Measurements from ENCODE around the gene P3H4. TPM values are rescaled to one million over a fixed set of nuclear protein-coding genes. Genes with fewer than 3 reads are reported as not detected.

P3H4 gene
- total RNA-seq, 1 donor from 2014 or later: 31.8 TPM

DNA sequence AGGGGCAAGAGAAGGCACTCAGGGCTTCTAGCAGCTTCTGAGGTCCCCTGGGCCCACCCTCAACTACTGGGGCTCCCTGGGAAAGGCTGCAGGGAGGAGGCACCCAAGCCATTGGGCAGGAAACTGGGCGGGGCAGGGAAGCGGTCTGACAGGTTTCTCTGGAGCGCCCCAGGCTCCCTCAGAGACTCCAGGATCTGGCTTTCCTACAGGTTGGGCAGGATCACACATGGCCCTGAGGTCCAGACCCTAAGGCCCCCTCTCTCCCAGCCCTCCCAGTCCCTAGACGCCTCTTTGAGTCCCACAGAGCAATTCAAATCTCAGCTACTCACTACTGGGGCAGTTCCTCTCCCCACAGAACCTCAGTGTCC lies 39.5 kb downstream of the P3H4 start:
- Histone ChIP-seq H3K36me3 (ENCODE audit: control insufficient read depth in 3 of 3, insufficient read depth in 3 of 3, low read length in 3 of 3) (peaks cover 34 to 41% (median 40%) of the 10 kb centered on the region in 3 donors), H3K27ac (ENCODE audit: low read depth, low read length) (no peak overlapping the region), H3K4me1 (ENCODE audit: control insufficient read depth in 3 of 3, insufficient read depth in 3 of 3, low read length in 3 of 3) (peaks cover 43 to 47% (median 43%) of the 10 kb centered on the region in 3 donors), H3K27me3 (ENCODE audit: control insufficient read depth in 3 of 3, insufficient read depth in 3 of 3, low read length in 3 of 3) (no peaks in the 10 kb centered on the region), H3K9ac (ENCODE audit: low read depth in 1 of 3, low read length in 3 of 3) (no peak overlapping the region), H3K4me3 (ENCODE audit: low read length in 3 of 3) (no peak overlapping the region), H3K9me3 (ENCODE audit: control insufficient read depth in 3 of 3, low read length in 3 of 3) (no peaks in the 10 kb centered on the region)

DNA sequence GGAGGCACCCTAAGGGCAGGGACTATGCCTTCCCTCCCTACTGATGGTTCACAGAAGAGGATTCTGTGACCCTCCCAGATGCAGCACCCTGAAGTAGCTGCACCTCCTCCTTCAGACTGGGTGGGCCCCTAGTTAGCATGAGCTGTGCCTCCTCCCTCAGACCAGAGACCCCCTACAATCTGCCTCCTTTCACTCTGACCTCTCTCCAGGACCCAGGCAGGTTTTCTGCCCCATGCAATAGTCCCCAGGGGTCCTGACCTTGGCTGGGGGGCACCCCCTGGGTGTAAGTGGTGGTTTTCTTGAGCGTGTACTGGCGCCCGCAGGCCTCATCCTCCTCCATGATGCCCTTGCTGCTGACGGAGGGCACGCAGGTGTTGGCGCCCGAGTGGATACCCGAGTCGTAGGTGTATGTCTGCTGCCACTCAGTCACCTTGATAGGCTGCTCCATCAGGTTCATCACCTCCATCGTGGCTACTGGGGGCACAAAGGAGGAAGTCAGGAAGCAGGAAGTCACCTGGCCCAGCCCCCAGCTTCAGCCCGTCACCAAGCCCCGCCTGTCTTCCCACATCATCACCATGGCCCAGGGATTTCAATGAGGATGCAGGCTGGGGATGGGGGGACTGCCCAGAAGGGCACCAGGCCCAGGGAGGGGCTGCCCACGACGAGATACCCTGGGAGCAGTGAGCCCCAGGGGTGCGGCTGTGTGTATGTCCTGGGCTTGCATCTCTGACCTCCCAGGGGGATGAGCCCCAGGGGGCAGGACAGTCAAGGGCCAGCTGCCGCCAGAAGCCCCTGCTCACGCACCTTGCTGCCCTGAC lies 40.2 kb downstream of the P3H4 start:
- Histone ChIP-seq H3K36me3 (ENCODE audit: control insufficient read depth in 3 of 3, insufficient read depth in 3 of 3, low read length in 3 of 3) (peaks cover 35 to 44% (median 43%) of the 10 kb centered on the region in 3 donors), H3K4me3 (ENCODE audit: low read length in 3 of 3) (no peak overlapping the region), H3K27me3 (ENCODE audit: control insufficient read depth in 3 of 3, insufficient read depth in 3 of 3, low read length in 3 of 3) (no peaks in the 10 kb centered on the region), H3K9me3 (ENCODE audit: control insufficient read depth in 3 of 3, low read length in 3 of 3) (no peaks in the 10 kb centered on the region), H3K4me1 (ENCODE audit: control insufficient read depth in 3 of 3, insufficient read depth in 3 of 3, low read length in 3 of 3) (peaks cover 37 to 41% (median 38%) of the 10 kb centered on the region in 3 donors), H3K27ac (ENCODE audit: low read depth, low read length) (no peak overlapping the region), H3K9ac (ENCODE audit: low read depth in 1 of 3, low read length in 3 of 3) (no peak overlapping the region)

GRCh38 chr17:41769985-41770384 lies 41.8 kb downstream of the P3H4 start:
- Histone ChIP-seq H3K27ac (ENCODE audit: low read depth, low read length) (no peak overlapping the region), H3K36me3 (ENCODE audit: control insufficient read depth in 3 of 3, insufficient read depth in 3 of 3, low read length in 3 of 3) (peaks cover 46 to 56% (median 46%) of the 10 kb centered on the region in 3 donors)

DNA sequence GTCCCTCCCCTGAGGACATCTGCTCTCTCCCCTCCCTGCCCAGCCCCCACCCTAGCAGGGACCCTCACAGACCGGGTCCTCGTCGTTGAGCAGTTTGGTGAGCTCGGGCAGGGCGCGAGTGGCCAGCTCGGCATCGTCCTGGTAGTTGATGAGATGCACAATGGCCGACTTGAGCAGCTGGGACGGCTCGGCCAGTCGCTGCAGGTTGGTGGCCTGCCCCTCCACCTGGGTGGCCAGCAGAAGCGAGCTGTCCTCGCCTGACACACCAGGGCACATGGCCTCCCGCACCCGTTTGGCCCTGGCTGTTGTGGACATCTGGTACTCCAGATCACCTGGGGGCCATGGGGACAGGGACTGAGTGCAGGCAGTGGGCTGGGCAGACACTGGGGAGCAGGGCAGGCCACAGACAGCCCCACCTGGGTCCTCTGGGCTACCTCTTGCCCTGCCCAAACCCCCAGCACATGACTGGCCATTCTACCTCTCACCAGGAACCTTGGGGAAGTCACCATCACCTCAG lies 42.3 kb downstream of the P3H4 start:
- peaks cover 51 to 62% (median 52%) of the 10 kb centered on the region in 3 donors for H3K36me3 ChIP-seq (ENCODE audit: control insufficient read depth in 3 of 3, insufficient read depth in 3 of 3, low read length in 3 of 3)
- no peaks in the 10 kb centered on the region for H3K9me3 ChIP-seq (ENCODE audit: control insufficient read depth in 3 of 3, low read length in 3 of 3)
- H3K9ac ChIP-seq (ENCODE audit: low read depth in 1 of 3, low read length in 3 of 3): peak overlapping the region in 1 of 3 donors; percentile 20

More at GRCh38 chr17:41769985-41770384, 41.8 kb downstream of the P3H4 start:
- Histone ChIP-seq H3K9me3 (ENCODE audit: control insufficient read depth in 3 of 3, low read length in 3 of 3) (no peaks in the 10 kb centered on the region), H3K4me1 (ENCODE audit: control insufficient read depth in 3 of 3, insufficient read depth in 3 of 3, low read length in 3 of 3) (peaks cover 21 to 24% (median 22%) of the 10 kb centered on the region in 3 donors), H3K27me3 (ENCODE audit: control insufficient read depth in 3 of 3, insufficient read depth in 3 of 3, low read length in 3 of 3) (no peaks in the 10 kb centered on the region), H3K9ac (ENCODE audit: low read depth in 1 of 3, low read length in 3 of 3) (peak overlapping the region in 1 of 3 donors; percentile 20), H3K4me3 (ENCODE audit: low read length in 3 of 3) (no peak overlapping the region)

DNA sequence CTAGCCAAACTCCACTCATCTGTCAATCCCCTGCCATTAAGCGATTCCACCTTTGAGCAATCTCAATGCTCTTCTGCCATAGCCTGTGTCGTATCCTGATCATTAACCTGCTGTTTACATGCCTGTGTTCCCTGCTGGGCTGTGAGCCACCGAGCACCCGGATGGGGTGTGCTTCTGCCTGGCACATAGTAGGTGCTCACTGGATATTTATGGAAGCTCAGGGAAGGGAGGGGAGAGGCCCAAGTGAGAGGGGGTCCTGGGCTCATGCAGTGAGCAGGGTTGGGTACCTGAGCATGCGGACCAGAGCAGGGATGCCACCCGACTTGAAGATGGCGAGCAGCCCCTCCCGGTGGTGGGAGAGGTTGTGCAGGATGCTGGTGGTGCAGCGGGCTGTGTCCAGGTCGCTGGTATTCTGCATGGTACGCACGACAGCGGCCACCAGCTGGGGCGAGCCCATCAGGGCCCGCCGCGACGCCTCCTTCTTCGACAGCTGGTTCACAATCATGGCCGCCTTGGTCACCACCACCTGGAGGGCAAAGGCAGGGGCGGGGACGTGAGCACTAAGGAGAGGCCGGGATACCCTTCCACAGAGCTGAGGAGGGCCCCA lies 43.0 kb downstream of the P3H4 start:
- Histone ChIP-seq H3K9ac (ENCODE audit: low read depth in 1 of 3, low read length in 3 of 3) (no peak overlapping the region), H3K27ac (ENCODE audit: low read depth, low read length) (no peak overlapping the region), H3K4me1 (ENCODE audit: control insufficient read depth in 3 of 3, insufficient read depth in 3 of 3, low read length in 3 of 3) (peaks cover 13 to 14% (median 13%) of the 10 kb centered on the region in 3 donors), H3K4me3 (ENCODE audit: low read length in 3 of 3) (no peak overlapping the region), H3K36me3 (ENCODE audit: control insufficient read depth in 3 of 3, insufficient read depth in 3 of 3, low read length in 3 of 3) (peaks cover 53 to 65% (median 55%) of the 10 kb centered on the region in 3 donors), H3K27me3 (ENCODE audit: control insufficient read depth in 3 of 3, insufficient read depth in 3 of 3, low read length in 3 of 3) (no peaks in the 10 kb centered on the region), H3K9me3 (ENCODE audit: control insufficient read depth in 3 of 3, low read length in 3 of 3) (no peaks in the 10 kb centered on the region)

More for the DNA sequence above, 42.3 kb downstream of the P3H4 start:
- Histone ChIP-seq H3K4me3 (ENCODE audit: low read length in 3 of 3) (no peak overlapping the region), H3K4me1 (ENCODE audit: control insufficient read depth in 3 of 3, insufficient read depth in 3 of 3, low read length in 3 of 3) (peaks cover 15 to 20% (median 18%) of the 10 kb centered on the region in 3 donors), H3K27me3 (ENCODE audit: control insufficient read depth in 3 of 3, insufficient read depth in 3 of 3, low read length in 3 of 3) (no peaks in the 10 kb centered on the region), H3K27ac (ENCODE audit: low read depth, low read length) (no peak overlapping the region)

GRCh38 chr17:41767324-41768042 lies 44.3 kb downstream of the P3H4 start:
- Histone ChIP-seq H3K27me3 (ENCODE audit: control insufficient read depth in 3 of 3, insufficient read depth in 3 of 3, low read length in 3 of 3) (no peaks in the 10 kb centered on the region), H3K27ac (ENCODE audit: low read depth, low read length) (no peak overlapping the region), H3K36me3 (ENCODE audit: control insufficient read depth in 3 of 3, insufficient read depth in 3 of 3, low read length in 3 of 3) (peaks cover 64 to 78% (median 68%) of the 10 kb centered on the region in 3 donors), H3K4me3 (ENCODE audit: low read length in 3 of 3) (no peak overlapping the region), H3K9me3 (ENCODE audit: control insufficient read depth in 3 of 3, low read length in 3 of 3) (no peaks in the 10 kb centered on the region), H3K4me1 (ENCODE audit: control insufficient read depth in 3 of 3, insufficient read depth in 3 of 3, low read length in 3 of 3) (peaks cover under 1 to 2% (median 2%) of the 10 kb centered on the region in 3 donors), H3K9ac (ENCODE audit: low read depth in 1 of 3, low read length in 3 of 3) (no peak overlapping the region)

DNA sequence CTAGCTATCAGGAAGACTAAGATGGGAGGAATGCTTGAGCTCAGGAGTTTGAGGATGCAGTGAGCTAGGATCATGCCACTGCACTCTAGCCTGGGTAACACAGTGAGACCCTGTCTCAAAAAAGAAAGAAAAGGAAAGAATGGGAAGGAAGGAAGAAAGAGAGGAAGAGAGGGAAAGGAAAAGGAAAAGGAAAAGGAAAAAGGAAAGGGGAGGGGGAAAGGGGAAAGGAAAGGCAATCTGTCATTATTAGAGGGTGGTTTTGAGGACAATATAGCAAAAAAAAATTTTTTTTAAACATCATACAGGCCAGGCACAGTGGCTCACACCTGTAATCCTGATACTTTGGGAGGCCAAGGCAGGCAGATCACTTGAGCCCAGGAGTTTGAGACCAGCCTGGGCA lies 45.6 kb downstream of the P3H4 start:
- H3K36me3 ChIP-seq (ENCODE audit: control insufficient read depth in 3 of 3, insufficient read depth in 3 of 3, low read length in 3 of 3): peaks cover 68 to 80% (median 69%) of the 10 kb centered on the region in 3 donors
- H3K9ac ChIP-seq (ENCODE audit: low read depth in 1 of 3, low read length in 3 of 3): no peak overlapping the region
- no peak overlapping the region for H3K4me3 ChIP-seq (ENCODE audit: low read length in 3 of 3)
- H3K27ac ChIP-seq (ENCODE audit: low read depth, low read length): no peak overlapping the region
- H3K27me3 ChIP-seq (ENCODE audit: control insufficient read depth in 3 of 3, insufficient read depth in 3 of 3, low read length in 3 of 3): no peaks in the 10 kb centered on the region
- H3K4me1 ChIP-seq (ENCODE audit: control insufficient read depth in 3 of 3, insufficient read depth in 3 of 3, low read length in 3 of 3): no peaks in the 10 kb centered on the region
- no peaks in the 10 kb centered on the region for H3K9me3 ChIP-seq (ENCODE audit: control insufficient read depth in 3 of 3, low read length in 3 of 3)

DNA sequence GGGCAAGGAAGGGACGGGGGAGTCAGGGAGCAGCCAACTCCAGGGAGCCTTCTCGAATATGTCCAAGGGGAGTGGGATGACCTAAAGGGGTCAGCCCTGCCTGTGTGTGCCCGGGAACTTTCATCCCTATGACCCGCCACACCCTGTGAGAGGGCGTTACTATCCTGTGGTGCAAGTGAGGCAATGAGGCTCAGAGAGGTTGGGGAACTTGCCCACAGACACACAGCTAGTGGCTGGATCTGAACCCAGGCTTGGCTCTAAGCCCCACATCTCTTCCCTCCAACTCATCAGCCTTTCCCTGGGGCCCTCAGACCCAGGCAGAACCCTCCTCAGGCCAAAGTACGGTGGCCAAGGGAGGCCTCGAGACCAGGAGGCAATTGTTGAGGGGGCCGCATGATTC lies 48.4 kb downstream of the P3H4 start:
- no peaks in the 10 kb centered on the region for H3K9me3 ChIP-seq (ENCODE audit: control insufficient read depth in 3 of 3, low read length in 3 of 3)

GRCh38 chr17:41762841-41763240 lies 48.9 kb downstream of the P3H4 start:
- no peak overlapping the region for H3K9ac ChIP-seq (ENCODE audit: low read depth in 1 of 3, low read length in 3 of 3)
- H3K4me3 ChIP-seq (ENCODE audit: low read length in 3 of 3): no peak overlapping the region
- H3K36me3 ChIP-seq (ENCODE audit: control insufficient read depth in 3 of 3, insufficient read depth in 3 of 3, low read length in 3 of 3): peaks cover 58 to 77% (median 68%) of the 10 kb centered on the region in 3 donors
- H3K27ac ChIP-seq (ENCODE audit: low read depth, low read length): no peak overlapping the region
- no peaks in the 10 kb centered on the region for H3K4me1 ChIP-seq (ENCODE audit: control insufficient read depth in 3 of 3, insufficient read depth in 3 of 3, low read length in 3 of 3)
- H3K9me3 ChIP-seq (ENCODE audit: control insufficient read depth in 3 of 3, low read length in 3 of 3): no peaks in the 10 kb centered on the region
- no peaks in the 10 kb centered on the region for H3K27me3 ChIP-seq (ENCODE audit: control insufficient read depth in 3 of 3, insufficient read depth in 3 of 3, low read length in 3 of 3)

More for the DNA sequence above, 48.4 kb downstream of the P3H4 start:
- H3K27me3 ChIP-seq (ENCODE audit: control insufficient read depth in 3 of 3, insufficient read depth in 3 of 3, low read length in 3 of 3): no peaks in the 10 kb centered on the region
- peaks cover 56 to 75% (median 66%) of the 10 kb centered on the region in 3 donors for H3K36me3 ChIP-seq (ENCODE audit: control insufficient read depth in 3 of 3, insufficient read depth in 3 of 3, low read length in 3 of 3)
- no peaks in the 10 kb centered on the region for H3K4me1 ChIP-seq (ENCODE audit: control insufficient read depth in 3 of 3, insufficient read depth in 3 of 3, low read length in 3 of 3)
- H3K9ac ChIP-seq (ENCODE audit: low read depth in 1 of 3, low read length in 3 of 3): no peak overlapping the region
- no peak overlapping the region for H3K27ac ChIP-seq (ENCODE audit: low read depth, low read length)
- no peak overlapping the region for H3K4me3 ChIP-seq (ENCODE audit: low read length in 3 of 3)
